Left ventricle myocardium inferior (tissue), 1 donor: ENCODE data around the gene FRMD6. TPM values are rescaled to one million over a fixed set of nuclear protein-coding genes. Genes with fewer than 3 reads are reported as not detected.

ENCODE experiments used
- DNase-seq: peaks from one replicate; pipeline ENCODE4 v3.0.0-alpha.2; 2020
- H3K27ac ChIP-seq: fragments of 200-600 bp; replicated peaks from 2 replicates; pipeline ENCODE4 v1.8.0; 2021
- H3K27me3 ChIP-seq: fragments of 200-600 bp; 2 replicates; pipeline ENCODE4 v1.8.0; 2021; ENCODE audit warnings: low read depth
- H3K36me3 ChIP-seq: fragments of 200-600 bp; 2 replicates; pipeline ENCODE4 v1.8.0; 2021
- H3K4me1 ChIP-seq: fragments of 200-600 bp; 2 replicates; pipeline ENCODE4 v1.8.0; 2021
- H3K4me3 ChIP-seq: fragments of 200-600 bp; 2 replicates; pipeline ENCODE4 v1.8.0; 2021; ENCODE audit warnings: mild to moderate bottlenecking, moderate library complexity
- H3K9me3 ChIP-seq: fragments of 200-600 bp; replicated peaks from 2 replicates; pipeline ENCODE4 v1.8.0; 2021
- CTCF ChIP-seq: fragments of 200-600 bp; IDR thresholded peaks from 2 replicates; pipeline ENCODE4 v1.8.0; 2021; ENCODE audit warnings: antibody characterized with exemption, mild to moderate bottlenecking, borderline replicate concordance
- intact Hi-C: fragments of 100-400 bp; cut with micrococcal nuclease; formaldehyde crosslinking; loops from one replicate; pipeline ENCODE4 v1.11.0; 2022
- total RNA-seq: library from RNA; stranded (reverse); fragmentation: NEBNext Ultra II Directional; extraction: Animal tissue kit (Norgen Biotek cat#: 25700); gene quantifications from one replicate; pipeline ENCODE4 v1.2.1, GENCODE V29; 2021
- donor health status: DM: no; HTN: yes; CAD: no; lungs with severe emphysema.

FRMD6 gene
- total RNA-seq, 1 donor from 2014 or later: 7.7 TPM

GRCh38 chr14:51613416-51613815, 38.3 kb upstream of the FRMD6 start:
- Histone ChIP-seq H3K4me1 (peaks cover 13% of the 10 kb centered on the region), H3K36me3 (no peaks in the 10 kb centered on the region)
- no peak for TF ChIP-seq CTCF

GRCh38 chr14:51614707-51615106, 37.0 kb upstream of the FRMD6 start:
- no peak for DNase-seq
- H3K36me3 ChIP-seq: no peaks in the 10 kb centered on the region
- peaks cover 13% of the 10 kb centered on the region for H3K4me1 ChIP-seq
- H3K9me3 ChIP-seq: no peaks in the 10 kb centered on the region
- intact Hi-C loops: no loop called here
- no peak overlapping the region for H3K27ac ChIP-seq
- H3K4me3 ChIP-seq: no peak overlapping the region
- no peak for TF ChIP-seq CTCF
- no peaks in the 10 kb centered on the region for H3K27me3 ChIP-seq

More at GRCh38 chr14:51613416-51613815, 38.3 kb upstream of the FRMD6 start:
- no peak for DNase-seq
- intact Hi-C loops: no loop called here
- Histone ChIP-seq H3K27ac (no peak overlapping the region), H3K9me3 (no peaks in the 10 kb centered on the region), H3K27me3 (no peaks in the 10 kb centered on the region), H3K4me3 (no peak overlapping the region)

GRCh38 chr14:51616256-51616655, 35.5 kb upstream of the FRMD6 start:
- H3K27ac ChIP-seq: no peak overlapping the region
- H3K27me3 ChIP-seq: no peaks in the 10 kb centered on the region
- TF ChIP-seq CTCF: no peak
- DNase-seq: no peak
- no peaks in the 10 kb centered on the region for H3K36me3 ChIP-seq
- intact Hi-C loops: no loop called here
- H3K4me1 ChIP-seq: peaks cover 13% of the 10 kb centered on the region
- no peaks in the 10 kb centered on the region for H3K9me3 ChIP-seq
- no peak overlapping the region for H3K4me3 ChIP-seq

- Histone ChIP-seq H3K27ac (no peak overlapping the region), H3K4me3 (no peak overlapping the region), H3K36me3 (no peaks in the 10 kb centered on the region), H3K9me3 (no peaks in the 10 kb centered on the region), H3K27me3 (no peaks in the 10 kb centered on the region), H3K4me1 (peaks cover 13% of the 10 kb centered on the region)
- no peak for TF ChIP-seq CTCF
- DNase-seq: no peak
- intact Hi-C loops: no loop called here
These were observed 34.8 kb upstream of the FRMD6 start for GRCh38 chr14:51616724-51617409.

- intact Hi-C loops: no loop called here
- no peaks in the 10 kb centered on the region for H3K27me3 ChIP-seq
- H3K9me3 ChIP-seq: no peaks in the 10 kb centered on the region
- H3K4me3 ChIP-seq: no peak overlapping the region
- no peak for DNase-seq
- no peak overlapping the region for H3K27ac ChIP-seq
- H3K36me3 ChIP-seq: no peaks in the 10 kb centered on the region
- H3K4me1 ChIP-seq: peaks cover 13% of the 10 kb centered on the region
- TF ChIP-seq CTCF: no peak
These were observed 32.1 kb upstream of the FRMD6 start for GRCh38 chr14:51619561-51619960.
